ENCODE measurements around the gene ANKRD49. TPM values are rescaled to one million over a fixed set of nuclear protein-coding genes. Genes with fewer than 3 reads are reported as not detected.

The ANKRD49 gene
- polyA plus RNA-seq, 2 of the 4 experiments (the other 2 are of a cell fraction), result 9.7 to 20.3 TPM

- POLR2A ChIA-PET, result no interaction called here
- TF ChIP-seq ESRRA (IDR thresholded peaks at IDR 0.05; ENCODE audit: borderline replicate concordance, low read length) (no peak), HDAC2 (IDR thresholded peaks at IDR 0.05) (no peak), E2F6 (IDR thresholded peaks at IDR 0.05; ENCODE audit: borderline replicate concordance, low read depth) (no peak), CEBPB (IDR thresholded peaks at IDR 0.05) (no peak), FOSB (CRISPR knock-in tag; IDR thresholded peaks at IDR 0.05) (no peak), GATA3 (IDR thresholded peaks at IDR 0.05; ENCODE audit: borderline replicate concordance) (no peak), MAZ (IDR thresholded peaks at IDR 0.05; ENCODE audit: borderline replicate concordance, low read depth, low read length) (no peak), RNF2 (IDR thresholded peaks at IDR 0.05; ENCODE audit: borderline replicate concordance, low read depth) (no peak), ZSCAN20 (CRISPR knock-in tag; IDR thresholded peaks at IDR 0.05) (no peak), KDM5A (IDR thresholded peaks at IDR 0.05) (no peak)
- DNase-seq (ENCODE audit: low read depth in 1 of 2, low spot score in 1 of 2) (no peak), ATAC-seq (no peak), FAIRE-seq (no peak)
- H3K4me1 ChIP-seq, result peaks cover 9% of the 10 kb centered on the region; the same call in 1 of the 3 replicates
- no peak overlapping the region for H3K4me3 ChIP-seq
- H3K9me3 ChIP-seq, result no peaks in the 10 kb centered on the region
- peak overlapping the region; percentile 42; the same call in 2 of the 3 replicates for H3K4me2 ChIP-seq
- H3K27ac ChIP-seq, result no peak overlapping the region
- CTCF ChIA-PET, result interaction anchor here (1.0 to 2.8 kb wide), 3 partner anchors 17 to 31 kb away, joined by 3 to 10 read pairs (median 3); no protein-coding TSS in a partner anchor
Measured at GRCh38 chr11:94536386-94536785, 42.6 kb downstream of the ANKRD49 start.

- peak overlapping the region; percentile 42 for H3K4me2 ChIP-seq
- peak in 1 of 2 experiments; percentile 35; a peak in 1 of 6 replicates for ATAC-seq
- CTCF ChIA-PET, result interaction anchor here (0.6 to 2.8 kb wide), 2 partner anchors 17 to 19 kb away, joined by 5 to 10 read pairs; no protein-coding TSS in a partner anchor
- POLR2A ChIA-PET, result no interaction called here
- no peak overlapping the region for H3K27ac ChIP-seq
- H3K4me3 ChIP-seq, result no peak overlapping the region
- WGBS (ENCODE audit: missing lambda C conversion rate), result 25% methylated on average over 3 of the region's 3 CpGs
- H3K4me1 ChIP-seq, result peaks cover 9% of the 10 kb centered on the region; the same call in 1 of the 3 replicates
- TF ChIP-seq ELK1 (IDR thresholded peaks at IDR 0.05; ENCODE audit: low read depth, low read length), result no peak
- TF ChIP-seq CBX8 (IDR thresholded peaks at IDR 0.05), result no peak
- TF ChIP-seq ATOH8 (CRISPR knock-in tag; IDR thresholded peaks at IDR 0.05; ENCODE audit: low read depth), result no peak
- no peaks in the 10 kb centered on the region for H3K9me3 ChIP-seq
- no peak for FAIRE-seq
- peak in 1 of 2 experiments; percentile 4 for DNase-seq (ENCODE audit: low read depth in 1 of 2, low spot score in 1 of 2)
Measured at GRCh38 chr11:94537031-94537600, 43.3 kb downstream of the ANKRD49 start.

- DNase-seq (ENCODE audit: low read depth in 1 of 2, low spot score in 1 of 2) (no peak), FAIRE-seq (no peak), ATAC-seq (no peak)
- 8% methylated on average over 1 of the region's 1 CpG for whole genome bisulfite sequencing (ENCODE audit: missing lambda C conversion rate)
- no peak for TF ChIP-seq EHMT2 (IDR thresholded peaks at IDR 0.05; ENCODE audit: low read depth)
- no peak for TF ChIP-seq RAD21 (conservative IDR thresholded peaks at IDR 0.05 in 1 of 2, IDR thresholded peaks at IDR 0.05 in 1 of 2)
- TF ChIP-seq CBX2 (IDR thresholded peaks at IDR 0.05; ENCODE audit: borderline replicate concordance, low read depth), result no peak
- TF ChIP-seq NFE2L2 (conservative IDR thresholded peaks at IDR 0.05; ENCODE audit: low read length), result no peak
- TF ChIP-seq TP53 (CRISPR knock-in tag; IDR thresholded peaks at IDR 0.05), result no peak
- no peak for TF ChIP-seq POLR2A (IDR thresholded peaks at IDR 0.05; ENCODE audit: low read length)
- H3K4me3 ChIP-seq, result no peak overlapping the region
- POLR2A ChIA-PET, result no interaction called here
- H3K4me1 ChIP-seq, result peaks cover 15% of the 10 kb centered on the region
- H3K9me3 ChIP-seq, result no peaks in the 10 kb centered on the region
- H3K27ac ChIP-seq, result no peak overlapping the region
- no peak overlapping the region for H3K4me2 ChIP-seq
- CTCF ChIA-PET, result no interaction called here
Measured at GRCh38 chr11:94539420-94539819, 45.6 kb downstream of the ANKRD49 start.
